Measurements from ENCODE around the gene ZNF71. TPM values are rescaled to one million over a fixed set of nuclear protein-coding genes. Genes with fewer than 3 reads are reported as not detected.
"Not testable (repeated sequence)": the region's sequence is repeated elsewhere in the genome, so short reads cannot be mapped to it uniquely, and the experiment has no call there.

The ZNF71 gene
- total RNA-seq, 1 experiment from 2014 or later: 1.8 TPM

DNA sequence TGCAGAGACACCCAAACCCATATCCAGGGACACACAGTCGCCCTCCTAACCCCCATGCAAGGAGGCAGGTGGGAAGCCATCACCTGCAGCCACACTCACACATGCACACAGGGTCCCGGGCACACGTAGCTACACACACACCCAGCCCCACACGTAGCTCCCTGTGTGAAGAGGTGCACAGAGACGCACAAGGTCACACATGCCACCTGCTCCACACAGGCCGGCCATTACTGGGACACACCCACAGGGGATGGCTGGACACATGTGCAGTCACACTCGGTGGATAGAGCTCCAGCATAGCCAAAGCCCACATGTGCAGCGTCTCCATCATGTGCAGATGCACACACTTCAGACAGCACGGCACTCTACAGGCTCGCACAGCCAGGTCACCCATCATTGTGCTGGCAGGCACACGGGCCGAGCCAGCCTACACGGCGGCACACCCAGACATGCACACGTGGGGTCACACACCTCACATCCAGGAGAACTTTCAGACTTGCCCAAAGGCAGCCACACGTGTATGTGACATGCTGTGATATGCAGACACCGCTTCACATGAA lies 75.4 kb downstream of the ZNF71 start:
- intact Hi-C loops (cut with micrococcal nuclease; ENCODE audit: unreplicated experiment): no loop called here
- H3K4me1 Mint-ChIP-seq (ENCODE audit: low read depth, unreplicated experiment): no peaks in the 10 kb centered on the region
- TF ChIP-seq CTCF (IDR thresholded peaks at IDR 0.05; ENCODE audit: unreplicated experiment): no peak
- H3K27ac Mint-ChIP-seq (ENCODE audit: unreplicated experiment): no peak overlapping the region
- no peaks in the 10 kb centered on the region for H3K36me3 Mint-ChIP-seq (ENCODE audit: insufficient read depth, unreplicated experiment)
- no peak overlapping the region for H3K4me3 Mint-ChIP-seq (ENCODE audit: low read depth, unreplicated experiment)
- peaks cover 15% of the 10 kb centered on the region for H3K9me3 Mint-ChIP-seq (ENCODE audit: low read depth, unreplicated experiment)
- no TSS peak for BruUV-seq (replicated peaks)
- CTCF ChIA-PET: interaction anchor here (0.5 kb wide), 1 partner anchor 251 kb away, joined by 4 read pairs; no protein-coding TSS in a partner anchor
- no peak for DNase-seq
- no peaks in the 10 kb centered on the region for H3K27me3 Mint-ChIP-seq (ENCODE audit: unreplicated experiment)

DNA sequence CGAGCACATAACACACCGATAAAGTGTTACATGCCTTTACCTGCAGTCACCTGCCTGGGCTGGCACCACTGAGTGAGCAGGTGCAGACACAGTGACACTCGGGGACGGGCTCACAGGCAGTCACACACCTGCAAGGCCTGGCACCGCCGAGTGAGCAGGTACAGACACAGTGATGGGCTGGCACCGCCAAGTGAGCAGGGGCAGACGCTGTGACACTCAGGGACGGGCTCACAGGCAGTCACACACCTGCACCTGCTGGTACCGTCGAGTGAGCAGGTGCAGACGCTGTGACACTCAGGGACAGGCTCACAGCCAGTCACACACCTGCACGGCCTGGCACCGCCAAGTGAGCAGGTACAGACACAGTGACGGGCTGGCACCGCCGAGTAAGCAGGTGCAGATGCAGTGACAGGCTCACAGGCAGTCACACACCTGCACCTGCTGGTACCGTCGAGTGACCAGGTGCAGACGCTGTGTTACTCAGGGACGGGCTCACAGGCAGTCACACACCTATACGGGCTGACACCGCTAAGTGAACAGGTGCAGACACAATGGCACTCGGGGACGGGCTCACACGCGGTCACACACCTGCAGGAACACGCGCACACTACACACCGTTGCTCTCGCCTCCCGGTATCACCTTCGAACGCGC lies 76.0 kb downstream of the ZNF71 start:
- H3K4me3 Mint-ChIP-seq (ENCODE audit: low read depth, unreplicated experiment): no peak overlapping the region
- peaks cover 15% of the 10 kb centered on the region for H3K9me3 Mint-ChIP-seq (ENCODE audit: low read depth, unreplicated experiment)
- no peaks in the 10 kb centered on the region for H3K4me1 Mint-ChIP-seq (ENCODE audit: low read depth, unreplicated experiment)
- H3K27ac Mint-ChIP-seq (ENCODE audit: unreplicated experiment): no peak overlapping the region
- no peak for DNase-seq
- no peak for TF ChIP-seq CTCF (IDR thresholded peaks at IDR 0.05; ENCODE audit: unreplicated experiment)
- no TSS peak for BruUV-seq (replicated peaks)
- no peaks in the 10 kb centered on the region for H3K27me3 Mint-ChIP-seq (ENCODE audit: unreplicated experiment)
- intact Hi-C loops (cut with micrococcal nuclease; ENCODE audit: unreplicated experiment): no loop called here
- CTCF ChIA-PET: interaction anchor here (0.5 kb wide), 1 partner anchor 252 kb away, joined by 4 read pairs; no protein-coding TSS in a partner anchor
- no peaks in the 10 kb centered on the region for H3K36me3 Mint-ChIP-seq (ENCODE audit: insufficient read depth, unreplicated experiment)

DNA sequence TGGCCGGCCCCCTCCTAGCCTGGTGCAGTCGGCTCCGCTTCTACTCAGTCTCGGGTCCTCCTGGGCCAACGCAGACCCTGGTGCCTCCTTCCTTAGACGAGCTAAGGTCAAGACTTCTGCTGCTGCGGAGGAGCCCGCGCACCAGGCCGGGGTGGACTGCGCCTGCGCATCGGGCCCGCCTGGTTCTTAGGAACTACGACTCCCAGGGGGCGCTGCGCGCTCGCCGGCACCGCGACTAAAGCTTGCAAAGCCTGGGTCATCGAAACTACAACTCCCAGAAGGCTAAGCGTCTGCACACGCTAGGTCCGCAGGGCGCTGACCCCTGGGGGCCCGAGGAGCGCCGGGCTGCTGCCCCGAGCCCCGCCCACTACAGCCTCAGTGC lies 76.5 kb downstream of the ZNF71 start, which contains the start of gene ZNF835:
TSS of gene ZNF835 (minus strand) at position 145 of the 382 bp plus-strand sequence. CDS start 6,559 bp downstream, outside the sequence.
- Mint-ChIP-seq H3K27ac (ENCODE audit: unreplicated experiment) (no peak within 1 kb of the TSS), H3K27me3 (ENCODE audit: unreplicated experiment) (no peaks in the 10 kb centered on the region), H3K9me3 (ENCODE audit: low read depth, unreplicated experiment) (peaks cover 15% of the 10 kb centered on the region), H3K4me1 (ENCODE audit: low read depth, unreplicated experiment) (no peaks in the 10 kb centered on the region), H3K4me3 (ENCODE audit: low read depth, unreplicated experiment) (no peak within 1 kb of the TSS), H3K36me3 (ENCODE audit: insufficient read depth, unreplicated experiment) (no peaks in the 10 kb centered on the region)
- CTCF ChIA-PET: no interaction called here
- no TSS peak for BruUV-seq (replicated peaks)
- DNase-seq: no peak
- TF ChIP-seq CTCF (IDR thresholded peaks at IDR 0.05; ENCODE audit: unreplicated experiment): no peak
- intact Hi-C loops (cut with micrococcal nuclease; ENCODE audit: unreplicated experiment): no loop called here

GRCh38 chr19:56672610-56673009 lies 77.5 kb downstream of the ZNF71 start:
- peaks cover 18% of the 10 kb centered on the region for H3K9me3 Mint-ChIP-seq (ENCODE audit: low read depth, unreplicated experiment)
- H3K4me3 Mint-ChIP-seq (ENCODE audit: low read depth, unreplicated experiment); CTCF ChIA-PET; H3K27ac Mint-ChIP-seq (ENCODE audit: unreplicated experiment); DNase-seq; H3K27me3 Mint-ChIP-seq (ENCODE audit: unreplicated experiment); intact Hi-C loops (cut with micrococcal nuclease; ENCODE audit: unreplicated experiment); BruUV-seq (replicated peaks); H3K36me3 Mint-ChIP-seq (ENCODE audit: insufficient read depth, unreplicated experiment); H3K4me1 Mint-ChIP-seq (ENCODE audit: low read depth, unreplicated experiment): not testable (repeated sequence)

Other genes starting within 250 kb of the ZNF71 start
- 1.5 and 1.7 TPM in 2 replicates for gene ZNF582, start 201.8 kb upstream of the ZNF71 start, total RNA-seq (2022)
- 2.3 and 3.8 TPM in 2 replicates for gene ZNF583, start 191.0 kb upstream of the ZNF71 start, total RNA-seq (2022)
- gene ZNF667, start 118.0 kb upstream of the ZNF71 start, total RNA-seq (2022): not detected in 2 replicates
- gene ZNF471, start 87.4 kb upstream of the ZNF71 start, total RNA-seq (2022): 0.07 TPM in 1 of 2 replicates, not detected in the other
- not detected in 2 replicates for gene ZFP28, start 56.4 kb upstream of the ZNF71 start, total RNA-seq (2022)
- 0.68 and 1.4 TPM in 2 replicates for gene ZNF470, start 27.8 kb upstream of the ZNF71 start, total RNA-seq (2022)
- gene SMIM17, start 47.9 kb downstream of the ZNF71 start, total RNA-seq (2022): not detected in 2 replicates
- not detected in 2 replicates for gene ZNF835, start 76.5 kb downstream of the ZNF71 start, total RNA-seq (2022)
- gene PEG3, start 245.4 kb downstream of the ZNF71 start, total RNA-seq (2022): 0.09 TPM in 1 of 2 replicates, not detected in the other
- not detected in 2 replicates for gene ZIM2, start 245.4 kb downstream of the ZNF71 start, total RNA-seq (2022)

Data from Calu3 (cell line).